IMR-90 (cell line): ENCODE results near the gene TMEM179.

Experiments used
- BHLHE40 ChIP-seq: fragments of 150-350 bp; IDR thresholded peaks from 2 replicates; pipeline ENCODE4 v1.6.1; 2016; ENCODE audit warnings: mild to moderate bottlenecking, low read depth, low read length
- CTCF ChIP-seq: conservative IDR thresholded peaks from 2 replicates; pipeline ENCODE4 v1.5.1; 2012; ENCODE audit warnings: mild to moderate bottlenecking, low read depth, low read length, improper control_type of control experiment
- FOS ChIP-seq: fragments of 150-350 bp; IDR thresholded peaks from 2 replicates; pipeline ENCODE4 v1.6.1; 2016; ENCODE audit warnings: low read depth, low read length
- MXI1 ChIP-seq: IDR thresholded peaks from 2 replicates; pipeline ENCODE4 v1.6.1; 2012; ENCODE audit warnings: low read depth, mild to moderate bottlenecking, low read length, moderate library complexity, borderline replicate concordance
- NFE2L2 ChIP-seq: fragments of 150-350 bp; IDR thresholded peaks from 2 replicates; pipeline ENCODE4 v1.6.1; 2016; ENCODE audit warnings: low read depth, mild to moderate bottlenecking, low read length
- POLR2A ChIP-seq: IDR thresholded peaks from 2 replicates; pipeline ENCODE4 v1.6.1; 2012; ENCODE audit warnings: mild to moderate bottlenecking, low read depth, low read length
- RAD21 ChIP-seq: IDR thresholded peaks from 2 replicates; pipeline ENCODE4 v1.6.1; 2012; ENCODE audit warnings: low read length, improper control_type of control experiment
- SMC3 ChIP-seq: fragments of 150-350 bp; IDR thresholded peaks from 2 replicates; pipeline ENCODE4 v1.6.1; 2016; ENCODE audit warnings: low read depth, mild to moderate bottlenecking, antibody characterized with exemption, low read length, moderate library complexity
- USF2 ChIP-seq: fragments of 150-350 bp; IDR thresholded peaks from 2 replicates; pipeline ENCODE4 v1.6.1; 2017; ENCODE audit warnings: mild to moderate bottlenecking, antibody characterized with exemption, low read length, low read depth

DNA sequence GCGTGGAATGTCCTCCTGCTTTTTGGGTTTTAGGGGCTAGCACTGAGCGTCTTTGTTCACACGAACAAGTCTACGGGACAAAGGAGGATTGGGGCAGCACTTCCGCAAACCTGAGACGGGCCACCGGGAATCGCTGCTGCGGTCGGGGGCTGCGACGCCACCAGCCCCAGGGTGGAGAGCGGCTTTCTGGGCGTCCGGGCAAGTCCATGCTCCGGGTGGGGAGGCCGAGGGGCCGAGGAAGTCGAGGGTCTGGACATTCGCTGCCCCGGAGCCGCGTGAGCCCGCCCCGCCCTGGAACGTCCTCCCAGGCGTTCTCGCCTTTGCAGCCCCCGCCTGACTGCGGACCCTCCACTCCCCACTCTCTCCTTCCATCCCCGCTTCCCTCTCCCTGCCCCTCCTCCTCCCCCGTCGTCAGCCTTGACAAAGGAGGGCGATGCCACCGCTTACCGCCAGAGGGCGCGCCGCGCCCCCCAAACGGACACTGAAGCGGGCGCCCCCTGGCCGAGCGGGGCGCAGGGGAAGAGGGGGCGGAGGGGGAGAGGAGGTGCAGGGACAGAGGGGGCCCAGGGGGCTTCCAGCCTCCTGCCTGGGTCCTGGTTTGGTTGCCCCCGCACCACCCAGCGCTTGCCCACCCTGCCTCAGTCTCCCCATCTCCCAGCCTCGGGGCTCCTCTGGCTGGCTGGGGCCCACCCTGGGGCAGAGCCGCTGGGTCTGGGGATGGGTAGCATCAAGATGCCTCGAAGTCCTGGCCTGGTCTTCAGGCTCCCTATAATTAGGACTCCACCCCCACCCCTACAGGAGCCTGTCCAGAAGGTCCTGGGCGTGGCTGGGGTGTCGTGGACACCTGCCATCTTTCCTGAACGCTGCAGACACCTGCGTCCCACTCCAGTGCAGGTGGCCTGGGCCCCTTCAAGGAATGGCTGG, 45.7 kb upstream of the TMEM179 start:
- peak; percentile 87 for TF ChIP-seq RAD21
- TF ChIP-seq CTCF = peak; percentile 98
- TF ChIP-seq FOS = no peak
- no peak for TF ChIP-seq NFE2L2
- TF ChIP-seq POLR2A = no peak
- TF ChIP-seq MXI1 = no peak
- TF ChIP-seq SMC3 = peak; percentile 87
- no peak for TF ChIP-seq USF2
- TF ChIP-seq BHLHE40 = no peak
